Mesothelial cell of epicardium (in vitro differentiated cells): ENCODE data around the gene VAT1L. TPM values are rescaled to one million over a fixed set of nuclear protein-coding genes. Genes with fewer than 3 reads are reported as not detected.
"Not testable (repeated sequence)": the region's sequence is repeated elsewhere in the genome, so short reads cannot be mapped to it uniquely, and the experiment has no call there.

Experiments used
- DNase-seq, 2 experiments: peaks; one replicate each; pipeline ENCODE4 v3.0.0; 2021; ENCODE audit warnings: low spot score in 2 of 2; ENCODE audit not compliant: unreplicated experiment in 2 of 2
- H3K27ac Mint-ChIP-seq: 2 replicates; pipeline ENCODE4 v1.8.0; 2021; ENCODE audit warnings: mixed read lengths
- H3K27me3 Mint-ChIP-seq: 2 replicates; pipeline ENCODE4 v1.8.0; 2021; ENCODE audit warnings: low read depth, mixed read lengths
- H3K36me3 Mint-ChIP-seq: 2 replicates; pipeline ENCODE4 v1.8.0; 2021; ENCODE audit warnings: mixed read lengths
- H3K4me1 Mint-ChIP-seq: 2 replicates; pipeline ENCODE4 v1.8.0; 2021; ENCODE audit warnings: mixed read lengths
- H3K4me3 Mint-ChIP-seq: 2 replicates; pipeline ENCODE4 v1.8.0; 2021; ENCODE audit warnings: mild to moderate bottlenecking, moderate library complexity, mixed read lengths
- H3K9me3 Mint-ChIP-seq: 2 replicates; pipeline ENCODE4 v1.8.0; 2021; ENCODE audit warnings: mixed read lengths
- CTCF ChIP-seq: fragments of 200-600 bp; sonication (generic); IDR thresholded peaks from one replicate; pipeline ENCODE4 v1.5.0; 2021; ENCODE audit warnings: antibody characterized with exemption; ENCODE audit not compliant: unreplicated experiment
- total RNA-seq: library from RNA; stranded (reverse); gene quantifications from 3 replicates; pipeline ENCODE4 v1.2.1, GENCODE V29; 2021

The VAT1L gene
- total RNA-seq, 1 donor from 2014 or later, result 6.3 TPM

DNA sequence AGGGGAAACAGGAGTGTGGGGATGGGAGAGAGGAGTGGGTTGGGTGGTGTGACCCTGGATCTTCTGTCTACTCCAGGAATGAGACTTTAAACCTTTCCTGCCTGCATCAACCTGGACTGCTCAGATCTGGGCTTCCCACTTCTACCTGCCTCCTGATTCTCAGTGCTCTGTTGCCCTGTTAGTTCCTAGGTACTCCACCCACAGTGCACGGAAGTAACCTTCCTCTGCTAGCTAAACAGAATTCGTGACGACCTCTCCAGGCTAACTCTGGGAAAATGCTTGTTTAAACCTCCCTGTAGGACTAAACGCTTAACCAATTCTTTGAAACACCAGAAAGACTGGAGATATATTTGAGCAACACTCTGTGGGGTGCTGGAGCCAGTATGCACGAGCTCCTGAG lies 150.5 kb downstream of the VAT1L start:
- Mint-ChIP-seq H3K9me3 (peaks cover 7% of the 10 kb centered on the region), H3K4me3 (no peak overlapping the region), H3K4me1 (peaks cover 13% of the 10 kb centered on the region), H3K27ac (no peak overlapping the region), H3K36me3 (peaks cover 4% of the 10 kb centered on the region), H3K27me3 (no peaks in the 10 kb centered on the region)
- no peak for DNase-seq
- no peak for TF ChIP-seq CTCF

- Mint-ChIP-seq H3K4me1 (peaks cover 23% of the 10 kb centered on the region), H3K27ac (no peak overlapping the region), H3K36me3 (peaks cover 4% of the 10 kb centered on the region), H3K27me3 (no peaks in the 10 kb centered on the region), H3K9me3 (peaks cover 7% of the 10 kb centered on the region), H3K4me3 (no peak overlapping the region)
- DNase-seq, result no peak
- TF ChIP-seq CTCF, result no peak
These were observed 151.6 kb downstream of the VAT1L start for GRCh38 chr16:77939968-77940367.

DNA sequence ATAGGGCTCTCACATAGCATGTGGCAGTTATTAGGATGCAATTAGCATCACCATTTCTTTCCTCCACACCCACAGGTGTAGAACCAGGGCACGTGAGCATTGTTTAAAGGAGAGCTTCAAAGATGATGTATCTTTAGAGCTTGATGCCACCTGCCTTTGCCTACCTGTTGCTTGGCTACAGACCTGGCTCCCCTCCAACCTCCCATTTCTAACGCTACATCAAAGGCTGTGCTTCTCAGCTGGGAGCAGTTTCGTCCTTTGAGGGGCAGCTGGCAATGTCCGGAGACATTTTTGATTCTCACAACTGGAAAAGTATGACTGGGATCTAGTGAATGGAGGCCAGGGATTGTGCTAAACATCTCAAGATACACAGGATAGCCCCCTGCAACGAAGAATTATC lies 155.4 kb downstream of the VAT1L start:
- Mint-ChIP-seq H3K36me3 (peaks cover 4% of the 10 kb centered on the region), H3K9me3 (peaks cover 7% of the 10 kb centered on the region), H3K4me1 (peaks cover 29% of the 10 kb centered on the region), H3K27ac (no peak overlapping the region), H3K27me3 (no peaks in the 10 kb centered on the region), H3K4me3 (no peak overlapping the region)
- no peak for DNase-seq
- TF ChIP-seq CTCF, result no peak

- no peak for TF ChIP-seq CTCF
- no peak for DNase-seq
- Mint-ChIP-seq H3K9me3 (peaks cover 7% of the 10 kb centered on the region), H3K4me3 (no peak overlapping the region), H3K27me3 (no peaks in the 10 kb centered on the region), H3K4me1 (peaks cover 37% of the 10 kb centered on the region), H3K36me3 (peaks cover 4% of the 10 kb centered on the region), H3K27ac (no peak overlapping the region)
These were observed 156.3 kb downstream of the VAT1L start for GRCh38 chr16:77944631-77945030.

GRCh38 chr16:77945126-77945525 lies 156.8 kb downstream of the VAT1L start:
- no peak overlapping the region for H3K27ac Mint-ChIP-seq
- no peak for TF ChIP-seq CTCF
- DNase-seq, result no peak

DNA sequence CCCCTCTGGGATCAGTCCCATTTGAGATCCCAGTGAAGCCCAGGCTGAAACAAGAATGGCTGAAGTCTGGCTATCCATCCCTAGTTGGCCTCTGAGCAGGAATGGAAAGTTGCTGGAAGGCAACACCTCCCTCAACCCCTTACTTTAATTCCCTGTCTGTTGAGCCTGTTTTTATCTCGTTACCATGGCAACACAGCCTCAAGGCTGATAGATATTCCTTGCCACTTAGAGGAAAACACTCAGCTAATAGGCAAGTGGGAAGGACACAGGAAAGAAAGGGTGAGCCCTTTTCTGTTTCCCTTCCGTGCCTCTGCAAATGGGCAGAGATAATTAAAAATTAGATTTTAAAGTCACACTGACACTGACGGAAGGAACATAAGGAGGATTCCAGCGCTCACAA lies 158.5 kb downstream of the VAT1L start:
- DNase-seq, result no peak

More at GRCh38 chr16:77945126-77945525, 156.8 kb downstream of the VAT1L start:
- no peak overlapping the region for H3K4me3 Mint-ChIP-seq
- H3K4me1 Mint-ChIP-seq, result peaks cover 39% of the 10 kb centered on the region
- peaks cover 4% of the 10 kb centered on the region for H3K36me3 Mint-ChIP-seq
- peaks cover 7% of the 10 kb centered on the region for H3K9me3 Mint-ChIP-seq
- no peaks in the 10 kb centered on the region for H3K27me3 Mint-ChIP-seq

DNA sequence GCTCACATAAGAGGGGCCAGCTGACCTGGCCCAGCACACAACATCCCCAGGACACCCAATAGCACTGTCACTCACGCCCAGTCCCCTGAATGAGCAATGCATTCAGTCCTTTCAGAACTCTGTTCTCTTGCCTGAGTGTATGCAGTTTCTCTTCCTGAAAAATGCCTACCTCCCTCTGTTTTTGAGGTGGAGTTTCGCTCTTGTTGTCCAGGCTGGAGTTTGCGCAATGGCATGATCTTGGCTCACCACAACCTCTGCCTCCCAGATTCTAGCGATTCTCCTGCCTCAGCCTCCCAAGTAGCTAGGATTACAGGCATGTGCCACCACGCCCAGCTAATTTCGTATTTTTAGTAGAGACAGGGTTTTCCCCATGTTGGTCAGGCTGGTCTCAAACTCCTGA lies 159.2 kb downstream of the VAT1L start:
- H3K27me3 Mint-ChIP-seq, result not testable (repeated sequence)

More for the DNA sequence above, 158.5 kb downstream of the VAT1L start:
- Mint-ChIP-seq H3K27me3 (no peaks in the 10 kb centered on the region), H3K4me3 (no peak overlapping the region), H3K9me3 (peaks cover 7% of the 10 kb centered on the region), H3K4me1 (peaks cover 39% of the 10 kb centered on the region), H3K27ac (peak overlapping the region; percentile 77), H3K36me3 (peaks cover 4% of the 10 kb centered on the region)
- no peak for TF ChIP-seq CTCF

More for the DNA sequence above, 159.2 kb downstream of the VAT1L start:
- not testable (repeated sequence) for H3K36me3 Mint-ChIP-seq, H3K4me3 Mint-ChIP-seq, H3K9me3 Mint-ChIP-seq, DNase-seq
- Mint-ChIP-seq H3K27ac (peak overlapping the region; percentile 77), H3K4me1 (peaks cover 39% of the 10 kb centered on the region)
